GM21515 (cell line): ENCODE results near the gene SOBP.
"Not testable (repeated sequence)": the region's sequence is repeated elsewhere in the genome, so short reads cannot be mapped to it uniquely, and the experiment has no call there.

ENCODE experiments used
- ATAC-seq: cut with Tn5 transposase; IDR thresholded peaks from one replicate; pipeline ENCODE4 v1.9.1; 2021; ENCODE audit not compliant: unreplicated experiment

SOBP gene

GRCh38 chr6:107520706-107521105 lies 30.8 kb downstream of the SOBP start:
- ATAC-seq, result not testable (repeated sequence)

GRCh38 chr6:107523054-107523791 lies 33.3 kb downstream of the SOBP start:
- ATAC-seq, result no peak

- ATAC-seq, result no peak
Observed at GRCh38 chr6:107523794-107524193, 33.9 kb downstream of the SOBP start.

DNA sequence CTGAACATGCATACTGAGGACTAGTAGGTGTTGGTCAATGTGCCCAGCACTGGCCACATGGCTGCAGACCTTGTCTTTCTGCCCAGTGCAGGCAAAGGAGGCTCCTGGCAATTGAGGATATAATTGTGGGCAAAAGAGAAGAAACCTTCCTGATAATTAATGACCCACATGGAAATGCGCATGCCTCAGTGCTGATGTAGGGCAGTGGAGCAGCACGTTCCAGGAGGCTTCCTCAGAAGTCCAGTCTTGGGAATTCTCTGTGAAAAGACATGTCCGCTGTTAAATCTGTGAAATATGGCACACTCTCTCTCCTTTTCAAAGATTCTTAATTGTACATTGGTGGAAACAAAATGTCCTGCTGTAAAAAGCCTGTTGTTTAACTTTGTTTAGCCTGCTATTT lies 34.7 kb downstream of the SOBP start:
- ATAC-seq, result no peak

- ATAC-seq, result no peak
Observed at GRCh38 chr6:107531868-107532267, 42.0 kb downstream of the SOBP start.

GRCh38 chr6:107532706-107533105 lies 42.8 kb downstream of the SOBP start:
- ATAC-seq, result no peak

GRCh38 chr6:107533415-107534059 lies 43.6 kb downstream of the SOBP start:
- no peak for ATAC-seq

DNA sequence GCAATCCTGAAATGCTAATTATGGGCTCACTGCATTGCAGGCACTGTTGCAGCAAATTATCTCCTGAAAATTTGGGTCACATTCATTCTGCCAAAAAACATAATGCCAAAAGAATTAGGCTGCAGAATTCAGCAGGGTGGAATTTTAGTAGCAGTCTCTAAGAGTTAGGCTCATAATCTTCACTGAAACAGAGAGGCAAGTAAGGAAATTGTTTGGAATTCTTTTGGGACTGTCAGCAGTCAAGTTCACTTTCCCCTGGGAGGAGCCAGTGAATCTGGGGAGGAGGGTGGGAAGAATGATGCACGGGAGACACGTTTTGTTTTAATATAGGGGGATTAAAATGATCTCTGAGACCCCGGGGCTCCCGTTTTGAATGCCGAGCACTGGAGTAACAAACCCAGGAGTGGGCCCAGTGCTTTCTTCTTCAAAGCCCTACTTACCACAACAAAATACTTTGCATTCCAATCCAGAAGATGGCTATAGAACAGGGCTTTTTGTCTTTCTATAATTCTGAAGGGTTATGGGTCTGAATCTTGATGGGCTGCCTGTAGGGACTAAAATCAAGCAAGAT lies 44.7 kb downstream of the SOBP start:
- no peak for ATAC-seq

GRCh38 chr6:107535626-107536025 lies 45.7 kb downstream of the SOBP start:
- no peak for ATAC-seq

DNA sequence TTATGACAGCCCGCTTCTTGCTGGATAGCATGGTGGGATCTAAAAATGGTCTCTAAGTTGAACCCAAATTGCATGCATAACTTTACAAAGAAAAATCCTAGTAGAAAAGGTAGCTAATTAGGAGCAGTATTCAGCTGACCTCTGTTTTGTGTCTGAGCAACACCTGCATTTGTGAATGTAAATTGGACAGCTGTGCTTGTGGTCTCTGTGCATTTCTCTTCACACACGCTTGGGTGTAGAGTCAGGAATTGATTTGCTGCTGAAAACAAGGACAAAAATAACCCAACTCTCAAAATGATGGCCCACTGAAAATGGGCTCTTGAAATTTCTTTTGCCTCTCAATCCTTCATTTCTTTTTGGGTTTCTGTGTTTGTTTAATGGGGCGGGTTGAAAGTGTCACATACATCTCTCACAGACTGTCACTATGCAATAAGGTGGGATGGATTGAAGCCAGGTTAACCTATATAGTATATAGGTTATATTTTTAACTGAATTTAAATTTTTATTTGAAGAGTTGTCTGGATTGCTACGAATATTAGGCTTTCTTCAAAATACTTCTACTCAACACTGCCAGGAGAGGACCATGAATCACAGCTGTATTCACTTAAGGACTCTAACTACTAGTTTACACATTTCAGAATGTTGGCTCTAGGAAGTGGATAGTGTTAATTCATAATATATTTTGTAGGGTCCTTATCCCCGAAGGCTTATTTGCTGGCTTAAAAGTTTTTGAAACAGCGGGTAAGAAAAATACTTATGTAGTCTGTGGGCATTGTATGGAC lies 46.5 kb downstream of the SOBP start:
- ATAC-seq, result peak; percentile 62

GRCh38 chr6:107537559-107537958 lies 47.6 kb downstream of the SOBP start:
- ATAC-seq, result no peak

GRCh38 chr6:107538856-107539387 lies 49.0 kb downstream of the SOBP start:
- ATAC-seq, result no peak

- no peak for ATAC-seq
Observed at GRCh38 chr6:107539409-107539808, 49.5 kb downstream of the SOBP start.

- ATAC-seq, result no peak
Observed at GRCh38 chr6:107539849-107540464, 50.0 kb downstream of the SOBP start.

GRCh38 chr6:107540465-107540857 lies 50.5 kb downstream of the SOBP start:
- no peak for ATAC-seq

DNA sequence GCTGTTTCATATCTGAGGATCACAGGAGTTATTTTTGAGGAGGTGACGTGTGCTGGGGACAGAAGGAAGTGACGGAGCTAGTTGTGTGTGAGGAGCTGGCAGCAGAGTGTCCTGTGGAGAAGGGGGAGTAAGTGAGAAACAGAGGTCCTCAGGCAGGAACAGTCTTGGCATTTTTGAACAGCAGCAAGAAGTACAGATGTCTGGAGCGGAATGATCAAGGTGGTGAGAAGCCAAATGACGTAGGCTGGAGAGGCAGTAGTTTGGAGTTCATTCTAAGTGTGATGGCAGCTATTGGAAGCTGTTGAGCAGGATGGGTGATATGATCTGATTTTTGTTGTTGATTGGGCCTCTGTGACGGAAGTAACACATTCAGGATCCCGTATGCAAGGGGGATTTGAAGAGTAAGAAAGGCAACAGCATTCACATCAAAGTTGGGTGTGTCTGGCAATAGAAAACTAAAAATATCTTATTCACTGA lies 52.3 kb downstream of the SOBP start:
- no peak for ATAC-seq

DNA sequence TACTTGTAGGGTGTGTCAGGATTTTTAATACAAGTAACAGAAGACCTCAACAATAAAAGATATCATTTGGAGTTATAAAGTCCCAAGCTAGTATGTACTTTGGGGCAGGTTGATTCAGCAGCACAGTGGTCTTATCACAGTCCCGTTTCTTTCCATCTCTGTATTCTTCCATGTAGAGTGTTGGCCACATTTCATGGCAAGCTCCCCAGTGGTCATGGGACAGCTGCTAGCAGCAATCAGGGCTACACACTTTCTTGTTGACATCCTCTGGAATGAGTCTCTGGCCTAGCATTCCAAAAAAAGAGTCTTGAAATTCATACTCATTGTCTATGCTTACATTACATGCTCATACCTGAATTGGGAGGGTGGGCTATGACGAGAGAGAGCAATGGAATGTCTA lies 53.2 kb downstream of the SOBP start:
- no peak for ATAC-seq

GRCh38 chr6:107543567-107543966 lies 53.6 kb downstream of the SOBP start:
- ATAC-seq, result no peak

GRCh38 chr6:107545763-107546162 lies 55.8 kb downstream of the SOBP start:
- ATAC-seq, result no peak

- ATAC-seq, result no peak
Observed at GRCh38 chr6:107546691-107547450, 57.0 kb downstream of the SOBP start.
